KOPT-K1 (cell line): Measurements from ENCODE around the gene RPL38.

Source experiments
- H3K27ac ChIP-seq: fragments of 200-600 bp; sonication (generic); 2 replicates; pipeline ENCODE4 v1.5.1; 2016; ENCODE audit warnings: antibody characterized with exemption, mild to moderate bottlenecking, low read depth, low read length; ENCODE audit not compliant: poor library complexity, severe bottlenecking
- H3K36me3 ChIP-seq: fragments of 200-600 bp; sonication (generic); 2 replicates; pipeline ENCODE4 v1.5.1; 2017; ENCODE audit warnings: antibody characterized with exemption, mild to moderate bottlenecking, low read length, moderate library complexity; ENCODE audit not compliant: insufficient read depth
- H3K9me3 ChIP-seq: fragments of 200-600 bp; sonication (generic); 2 replicates; pipeline ENCODE4 v1.5.1; 2017; ENCODE audit warnings: antibody characterized with exemption, low read length, mild to moderate bottlenecking; ENCODE audit not compliant: insufficient read depth, poor library complexity, severe bottlenecking

RPL38 gene

GRCh38 chr17:74259667-74260524 lies 56.4 kb downstream of the RPL38 start:
- Histone ChIP-seq H3K27ac (no peak overlapping the region), H3K9me3 (no peaks in the 10 kb centered on the region), H3K36me3 (no peaks in the 10 kb centered on the region)
